ENCODE data around the gene RBPMS2. TPM values are rescaled to one million over a fixed set of nuclear protein-coding genes. Genes with fewer than 3 reads are reported as not detected.

The RBPMS2 gene
- total and polyA plus RNA-seq, 2 of the 8 experiments (the other 6 are each of a cell fraction or from before 2014, with no cell fraction given), result 55.8 to 238 TPM

DNA sequence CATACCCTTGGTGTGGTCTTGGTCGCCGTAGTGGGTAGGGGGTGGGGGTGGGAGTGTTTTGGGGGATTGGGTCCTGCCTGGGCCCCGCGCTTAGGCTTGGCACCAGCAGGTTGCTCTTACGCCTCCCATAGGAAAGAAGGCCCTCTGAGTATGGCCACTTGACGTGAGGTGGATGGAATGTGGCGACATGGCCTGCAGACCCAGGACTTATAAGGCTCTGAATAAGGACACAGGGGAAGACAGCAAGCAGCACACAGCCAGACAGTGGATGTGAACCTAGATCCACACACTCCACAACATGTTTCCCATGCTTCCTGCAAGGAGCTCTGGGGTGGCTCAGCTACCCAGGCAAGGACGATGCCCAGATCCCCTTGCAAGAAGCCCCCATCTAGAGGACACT, 12.4 kb downstream of the RBPMS2 start (continued):
- TF ChIP-seq, protein P1, sequence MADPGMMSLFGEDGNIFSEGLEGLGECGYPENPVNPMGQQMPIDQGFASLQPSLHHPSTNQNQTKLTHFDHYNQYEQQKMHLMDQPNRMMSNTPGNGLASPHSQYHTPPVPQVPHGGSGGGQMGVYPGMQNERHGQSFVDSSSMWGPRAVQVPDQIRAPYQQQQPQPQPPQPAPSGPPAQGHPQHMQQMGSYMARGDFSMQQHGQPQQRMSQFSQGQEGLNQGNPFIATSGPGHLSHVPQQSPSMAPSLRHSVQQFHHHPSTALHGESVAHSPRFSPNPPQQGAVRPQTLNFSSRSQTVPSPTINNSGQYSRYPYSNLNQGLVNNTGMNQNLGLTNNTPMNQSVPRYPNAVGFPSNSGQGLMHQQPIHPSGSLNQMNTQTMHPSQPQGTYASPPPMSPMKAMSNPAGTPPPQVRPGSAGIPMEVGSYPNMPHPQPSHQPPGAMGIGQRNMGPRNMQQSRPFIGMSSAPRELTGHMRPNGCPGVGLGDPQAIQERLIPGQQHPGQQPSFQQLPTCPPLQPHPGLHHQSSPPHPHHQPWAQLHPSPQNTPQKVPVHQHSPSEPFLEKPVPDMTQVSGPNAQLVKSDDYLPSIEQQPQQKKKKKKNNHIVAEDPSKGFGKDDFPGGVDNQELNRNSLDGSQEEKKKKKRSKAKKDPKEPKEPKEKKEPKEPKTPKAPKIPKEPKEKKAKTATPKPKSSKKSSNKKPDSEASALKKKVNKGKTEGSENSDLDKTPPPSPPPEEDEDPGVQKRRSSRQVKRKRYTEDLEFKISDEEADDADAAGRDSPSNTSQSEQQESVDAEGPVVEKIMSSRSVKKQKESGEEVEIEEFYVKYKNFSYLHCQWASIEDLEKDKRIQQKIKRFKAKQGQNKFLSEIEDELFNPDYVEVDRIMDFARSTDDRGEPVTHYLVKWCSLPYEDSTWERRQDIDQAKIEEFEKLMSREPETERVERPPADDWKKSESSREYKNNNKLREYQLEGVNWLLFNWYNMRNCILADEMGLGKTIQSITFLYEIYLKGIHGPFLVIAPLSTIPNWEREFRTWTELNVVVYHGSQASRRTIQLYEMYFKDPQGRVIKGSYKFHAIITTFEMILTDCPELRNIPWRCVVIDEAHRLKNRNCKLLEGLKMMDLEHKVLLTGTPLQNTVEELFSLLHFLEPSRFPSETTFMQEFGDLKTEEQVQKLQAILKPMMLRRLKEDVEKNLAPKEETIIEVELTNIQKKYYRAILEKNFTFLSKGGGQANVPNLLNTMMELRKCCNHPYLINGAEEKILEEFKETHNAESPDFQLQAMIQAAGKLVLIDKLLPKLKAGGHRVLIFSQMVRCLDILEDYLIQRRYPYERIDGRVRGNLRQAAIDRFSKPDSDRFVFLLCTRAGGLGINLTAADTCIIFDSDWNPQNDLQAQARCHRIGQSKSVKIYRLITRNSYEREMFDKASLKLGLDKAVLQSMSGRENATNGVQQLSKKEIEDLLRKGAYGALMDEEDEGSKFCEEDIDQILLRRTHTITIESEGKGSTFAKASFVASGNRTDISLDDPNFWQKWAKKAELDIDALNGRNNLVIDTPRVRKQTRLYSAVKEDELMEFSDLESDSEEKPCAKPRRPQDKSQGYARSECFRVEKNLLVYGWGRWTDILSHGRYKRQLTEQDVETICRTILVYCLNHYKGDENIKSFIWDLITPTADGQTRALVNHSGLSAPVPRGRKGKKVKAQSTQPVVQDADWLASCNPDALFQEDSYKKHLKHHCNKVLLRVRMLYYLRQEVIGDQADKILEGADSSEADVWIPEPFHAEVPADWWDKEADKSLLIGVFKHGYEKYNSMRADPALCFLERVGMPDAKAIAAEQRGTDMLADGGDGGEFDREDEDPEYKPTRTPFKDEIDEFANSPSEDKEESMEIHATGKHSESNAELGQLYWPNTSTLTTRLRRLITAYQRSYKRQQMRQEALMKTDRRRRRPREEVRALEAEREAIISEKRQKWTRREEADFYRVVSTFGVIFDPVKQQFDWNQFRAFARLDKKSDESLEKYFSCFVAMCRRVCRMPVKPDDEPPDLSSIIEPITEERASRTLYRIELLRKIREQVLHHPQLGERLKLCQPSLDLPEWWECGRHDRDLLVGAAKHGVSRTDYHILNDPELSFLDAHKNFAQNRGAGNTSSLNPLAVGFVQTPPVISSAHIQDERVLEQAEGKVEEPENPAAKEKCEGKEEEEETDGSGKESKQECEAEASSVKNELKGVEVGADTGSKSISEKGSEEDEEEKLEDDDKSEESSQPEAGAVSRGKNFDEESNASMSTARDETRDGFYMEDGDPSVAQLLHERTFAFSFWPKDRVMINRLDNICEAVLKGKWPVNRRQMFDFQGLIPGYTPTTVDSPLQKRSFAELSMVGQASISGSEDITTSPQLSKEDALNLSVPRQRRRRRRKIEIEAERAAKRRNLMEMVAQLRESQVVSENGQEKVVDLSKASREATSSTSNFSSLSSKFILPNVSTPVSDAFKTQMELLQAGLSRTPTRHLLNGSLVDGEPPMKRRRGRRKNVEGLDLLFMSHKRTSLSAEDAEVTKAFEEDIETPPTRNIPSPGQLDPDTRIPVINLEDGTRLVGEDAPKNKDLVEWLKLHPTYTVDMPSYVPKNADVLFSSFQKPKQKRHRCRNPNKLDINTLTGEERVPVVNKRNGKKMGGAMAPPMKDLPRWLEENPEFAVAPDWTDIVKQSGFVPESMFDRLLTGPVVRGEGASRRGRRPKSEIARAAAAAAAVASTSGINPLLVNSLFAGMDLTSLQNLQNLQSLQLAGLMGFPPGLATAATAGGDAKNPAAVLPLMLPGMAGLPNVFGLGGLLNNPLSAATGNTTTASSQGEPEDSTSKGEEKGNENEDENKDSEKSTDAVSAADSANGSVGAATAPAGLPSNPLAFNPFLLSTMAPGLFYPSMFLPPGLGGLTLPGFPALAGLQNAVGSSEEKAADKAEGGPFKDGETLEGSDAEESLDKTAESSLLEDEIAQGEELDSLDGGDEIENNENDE (IDR thresholded peaks at IDR 0.05; ENCODE audit: insufficient replicate concordance, low read length), result no peak
- TF ChIP-seq, protein P2, sequence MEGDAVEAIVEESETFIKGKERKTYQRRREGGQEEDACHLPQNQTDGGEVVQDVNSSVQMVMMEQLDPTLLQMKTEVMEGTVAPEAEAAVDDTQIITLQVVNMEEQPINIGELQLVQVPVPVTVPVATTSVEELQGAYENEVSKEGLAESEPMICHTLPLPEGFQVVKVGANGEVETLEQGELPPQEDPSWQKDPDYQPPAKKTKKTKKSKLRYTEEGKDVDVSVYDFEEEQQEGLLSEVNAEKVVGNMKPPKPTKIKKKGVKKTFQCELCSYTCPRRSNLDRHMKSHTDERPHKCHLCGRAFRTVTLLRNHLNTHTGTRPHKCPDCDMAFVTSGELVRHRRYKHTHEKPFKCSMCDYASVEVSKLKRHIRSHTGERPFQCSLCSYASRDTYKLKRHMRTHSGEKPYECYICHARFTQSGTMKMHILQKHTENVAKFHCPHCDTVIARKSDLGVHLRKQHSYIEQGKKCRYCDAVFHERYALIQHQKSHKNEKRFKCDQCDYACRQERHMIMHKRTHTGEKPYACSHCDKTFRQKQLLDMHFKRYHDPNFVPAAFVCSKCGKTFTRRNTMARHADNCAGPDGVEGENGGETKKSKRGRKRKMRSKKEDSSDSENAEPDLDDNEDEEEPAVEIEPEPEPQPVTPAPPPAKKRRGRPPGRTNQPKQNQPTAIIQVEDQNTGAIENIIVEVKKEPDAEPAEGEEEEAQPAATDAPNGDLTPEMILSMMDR (IDR thresholded peaks at IDR 0.05; ENCODE audit: control extremely low read depth in 1 of 3, insufficient read depth in 1 of 3, low read depth in 1 of 3, low read length in 3 of 3), result no peak
- TF ChIP-seq FOSL1 (IDR thresholded peaks at IDR 0.05; ENCODE audit: insufficient read depth, low read depth, low read length) (no peak), RFX5 (IDR thresholded peaks at IDR 0.05; ENCODE audit: borderline replicate concordance, low read depth, low read length) (no peak), TAF1 (IDR thresholded peaks at IDR 0.05; ENCODE audit: low read depth, low read length) (no peak)

All from H1 (cell line).